GM12864 (cell line): ENCODE measurements around the gene ARRB1.

ENCODE experiments used
- DNase-seq: peaks from one replicate; pipeline ENCODE4 v3.0.0-alpha.2; 2011; ENCODE audit warnings: low read depth
- H3K4me3 ChIP-seq: 2 replicates; pipeline ENCODE4 v1.5.1; 2011; ENCODE audit warnings: mild to moderate bottlenecking, low read depth, low read length, control low read depth
- TF ChIP-seq, protein P1 (sequence below): IDR thresholded peaks from 2 replicates; pipeline ENCODE4 v1.5.1; 2011; ENCODE audit warnings: low read depth, mild to moderate bottlenecking, moderate library complexity, low read length, control low read depth, inconsistent platforms; ENCODE audit errors: missing control alignments

The ARRB1 gene

DNA sequence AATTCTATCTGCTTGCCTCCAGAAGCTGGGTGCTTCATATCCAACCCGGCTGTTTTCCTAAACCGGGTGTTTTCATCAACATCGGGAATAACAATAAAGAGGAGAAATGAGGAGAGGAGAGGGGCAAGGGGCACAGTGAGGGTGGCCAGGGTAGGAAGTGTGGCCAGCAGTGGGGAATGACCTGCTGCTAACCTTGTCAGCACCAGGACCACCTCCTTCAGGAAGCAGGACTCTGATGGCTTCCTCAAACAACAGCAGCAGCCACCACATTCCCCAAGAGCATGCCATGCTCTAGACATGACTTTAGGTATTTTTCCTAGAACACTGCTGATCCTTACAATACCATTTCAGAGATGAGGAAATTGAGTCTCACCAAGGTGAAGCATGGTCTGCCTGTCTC lies 58.5 kb downstream of the ARRB1 start:
- no peak overlapping the region for H3K4me3 ChIP-seq
- TF ChIP-seq, protein P1, sequence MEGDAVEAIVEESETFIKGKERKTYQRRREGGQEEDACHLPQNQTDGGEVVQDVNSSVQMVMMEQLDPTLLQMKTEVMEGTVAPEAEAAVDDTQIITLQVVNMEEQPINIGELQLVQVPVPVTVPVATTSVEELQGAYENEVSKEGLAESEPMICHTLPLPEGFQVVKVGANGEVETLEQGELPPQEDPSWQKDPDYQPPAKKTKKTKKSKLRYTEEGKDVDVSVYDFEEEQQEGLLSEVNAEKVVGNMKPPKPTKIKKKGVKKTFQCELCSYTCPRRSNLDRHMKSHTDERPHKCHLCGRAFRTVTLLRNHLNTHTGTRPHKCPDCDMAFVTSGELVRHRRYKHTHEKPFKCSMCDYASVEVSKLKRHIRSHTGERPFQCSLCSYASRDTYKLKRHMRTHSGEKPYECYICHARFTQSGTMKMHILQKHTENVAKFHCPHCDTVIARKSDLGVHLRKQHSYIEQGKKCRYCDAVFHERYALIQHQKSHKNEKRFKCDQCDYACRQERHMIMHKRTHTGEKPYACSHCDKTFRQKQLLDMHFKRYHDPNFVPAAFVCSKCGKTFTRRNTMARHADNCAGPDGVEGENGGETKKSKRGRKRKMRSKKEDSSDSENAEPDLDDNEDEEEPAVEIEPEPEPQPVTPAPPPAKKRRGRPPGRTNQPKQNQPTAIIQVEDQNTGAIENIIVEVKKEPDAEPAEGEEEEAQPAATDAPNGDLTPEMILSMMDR, result no peak
- DNase-seq, result no peak

DNA sequence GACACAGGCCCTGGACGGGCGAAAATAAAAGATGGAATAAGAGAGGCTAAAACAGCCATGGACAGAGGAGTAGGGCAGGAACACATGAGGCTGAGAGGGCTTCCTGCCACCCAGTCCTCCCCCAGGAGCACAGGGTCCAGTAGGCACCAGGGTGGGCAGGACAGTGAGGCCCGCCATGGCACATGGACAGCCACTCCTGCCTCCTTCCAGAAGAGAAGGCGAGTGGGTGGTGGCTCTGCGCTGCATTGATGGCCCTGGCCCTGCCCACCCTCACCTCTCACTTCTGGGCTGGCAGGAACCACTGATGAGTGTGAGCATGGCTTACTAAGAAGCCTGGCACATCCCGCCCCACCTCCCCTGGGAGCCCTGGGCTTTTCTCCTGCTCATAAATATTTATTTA lies 59.7 kb downstream of the ARRB1 start:
- TF ChIP-seq, protein P1, result no peak

GRCh38 chr11:75289919-75290318 lies 61.5 kb downstream of the ARRB1 start:
- H3K4me3 ChIP-seq, result no peak overlapping the region
- TF ChIP-seq, protein P1, result no peak
- DNase-seq, result no peak

More for the DNA sequence above, 59.7 kb downstream of the ARRB1 start:
- no peak overlapping the region for H3K4me3 ChIP-seq
- no peak for DNase-seq

GRCh38 chr11:75289511-75289760 lies 62.0 kb downstream of the ARRB1 start:
- no peak overlapping the region for H3K4me3 ChIP-seq
- no peak for DNase-seq
- TF ChIP-seq, protein P1, result no peak

DNA sequence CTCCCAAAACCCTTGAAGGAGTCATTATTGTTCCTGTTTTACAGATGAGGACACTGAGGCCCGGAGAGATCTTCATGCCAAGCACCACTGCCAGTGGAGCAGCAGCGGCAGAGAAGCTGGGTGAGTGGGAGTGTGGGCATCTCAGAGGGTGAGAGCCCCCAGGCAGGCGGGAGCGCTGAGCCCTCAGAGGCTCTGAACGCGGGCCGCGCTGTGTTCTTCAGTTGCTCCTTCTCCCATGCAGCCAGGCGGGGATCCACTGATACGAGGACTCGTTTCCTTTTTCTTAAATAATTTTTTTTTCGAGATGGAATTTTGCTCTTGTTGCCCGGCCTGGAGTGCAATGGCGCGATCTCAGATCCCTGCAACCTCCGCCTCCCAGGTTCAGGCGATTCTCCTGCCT lies 63.9 kb downstream of the ARRB1 start:
- TF ChIP-seq, protein P1, result no peak
- no peak overlapping the region for H3K4me3 ChIP-seq
- no peak for DNase-seq

DNA sequence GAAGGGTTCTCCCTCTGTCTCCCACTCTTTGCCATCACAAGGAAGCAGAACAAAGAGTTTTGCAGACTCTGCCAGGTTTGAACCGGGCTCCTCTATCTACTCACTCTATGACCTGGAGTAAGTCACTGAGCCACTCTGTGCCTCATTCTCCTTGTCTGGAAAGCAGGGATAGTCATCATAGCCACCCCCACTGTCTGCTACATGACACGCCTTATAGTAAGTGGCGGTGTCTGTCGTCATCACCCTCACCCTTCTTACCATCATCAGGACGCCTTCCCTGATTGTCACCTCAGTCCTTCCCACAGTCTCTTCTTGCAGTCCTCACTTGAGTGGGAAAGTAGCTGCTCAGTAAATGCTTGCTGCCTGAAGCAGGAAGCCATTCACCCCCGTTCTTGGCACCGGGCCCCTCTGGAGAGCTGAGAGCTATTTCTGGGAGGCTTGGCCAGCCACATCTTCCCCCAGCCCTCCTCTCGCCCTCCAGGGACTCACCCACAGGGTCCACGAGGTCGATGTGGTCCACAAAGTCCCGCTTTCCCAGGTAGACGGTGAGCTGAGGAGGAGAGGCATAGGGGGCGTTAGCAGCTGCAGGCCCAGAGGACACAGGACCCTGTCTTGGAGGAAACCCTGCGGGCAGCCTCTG lies 64.5 kb downstream of the ARRB1 start:
- DNase-seq, result no peak
- H3K4me3 ChIP-seq, result no peak overlapping the region
- TF ChIP-seq, protein P1, result no peak

DNA sequence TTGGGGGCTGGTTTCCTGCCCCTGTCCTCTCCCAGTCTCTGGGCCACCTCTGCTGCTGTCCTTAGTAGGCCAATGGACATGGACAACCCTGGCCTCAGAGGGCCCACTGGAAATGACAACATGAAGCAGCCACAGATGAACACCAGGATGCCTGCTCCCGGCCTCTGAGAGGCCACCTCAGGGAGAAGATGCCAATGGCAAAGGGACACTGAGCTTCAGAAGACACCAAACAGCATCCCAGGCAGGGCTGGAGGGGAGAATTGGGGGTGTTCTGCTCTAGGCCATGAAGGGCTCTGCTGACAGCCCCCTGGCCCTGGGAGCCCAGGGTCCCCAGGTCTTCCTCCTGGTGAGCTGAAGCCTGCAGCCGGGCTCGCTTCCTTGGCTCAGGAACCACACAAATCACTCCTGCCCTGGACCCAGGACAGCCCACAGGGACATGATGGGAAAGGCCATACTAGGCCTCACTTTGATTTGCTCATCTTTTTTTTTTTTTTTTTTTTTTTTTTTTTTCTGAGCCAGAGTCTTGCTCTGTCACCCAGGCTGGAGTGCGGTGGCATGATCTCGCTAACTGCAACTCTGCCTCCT lies 65.6 kb downstream of the ARRB1 start:
- no peak overlapping the region for H3K4me3 ChIP-seq
- DNase-seq, result no peak
- TF ChIP-seq, protein P1, result no peak
